ENCODE measurements around the gene PCDHB14. TPM values are rescaled to one million over a fixed set of nuclear protein-coding genes. Genes with fewer than 3 reads are reported as not detected.

PCDHB14 gene
- total RNA-seq, 1 donor from 2014 or later = not detected

DNA sequence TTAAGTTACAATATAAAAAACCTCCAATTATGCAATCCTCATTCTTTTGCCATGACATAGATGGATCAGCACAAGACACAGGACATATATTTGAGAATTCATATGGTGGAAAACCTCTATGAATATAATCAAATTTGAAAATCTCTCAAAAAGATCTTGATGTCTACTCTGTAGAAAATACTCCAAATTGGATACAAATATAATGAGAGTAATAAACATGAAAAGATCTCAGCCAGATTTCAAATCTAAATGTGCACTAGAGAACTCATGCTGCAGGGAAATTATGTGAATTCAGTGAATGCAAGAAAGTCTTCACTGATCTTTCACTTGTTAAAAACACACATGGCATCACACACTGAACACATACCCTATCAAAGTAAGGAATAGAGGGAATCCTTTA lies 35.8 kb downstream of the PCDHB14 start:
- H3K4me3 Mint-ChIP-seq (ENCODE audit: low read depth) = no peak overlapping the region
- no peaks in the 10 kb centered on the region for H3K4me1 Mint-ChIP-seq (ENCODE audit: low read depth)
- peaks cover 80% of the 10 kb centered on the region for H3K9me3 Mint-ChIP-seq
- intact Hi-C loops (cut with micrococcal nuclease) = no loop called here
- H3K27ac Mint-ChIP-seq = no peak overlapping the region
- no peaks in the 10 kb centered on the region for H3K36me3 Mint-ChIP-seq (ENCODE audit: low read depth)
- DNase-seq (ENCODE audit: low spot score) = no peak
- no peaks in the 10 kb centered on the region for H3K27me3 Mint-ChIP-seq (ENCODE audit: low read depth)

- H3K27ac Mint-ChIP-seq = no peak overlapping the region
- H3K9me3 Mint-ChIP-seq = peaks cover 71% of the 10 kb centered on the region
- H3K36me3 Mint-ChIP-seq (ENCODE audit: low read depth) = no peaks in the 10 kb centered on the region
- intact Hi-C loops (cut with micrococcal nuclease) = no loop called here
- no peaks in the 10 kb centered on the region for H3K27me3 Mint-ChIP-seq (ENCODE audit: low read depth)
- H3K4me3 Mint-ChIP-seq (ENCODE audit: low read depth) = no peak overlapping the region
- H3K4me1 Mint-ChIP-seq (ENCODE audit: low read depth) = no peaks in the 10 kb centered on the region
- no peak for DNase-seq (ENCODE audit: low spot score)
Measured at GRCh38 chr5:141260458-141261237, 37.5 kb downstream of the PCDHB14 start.

DNA sequence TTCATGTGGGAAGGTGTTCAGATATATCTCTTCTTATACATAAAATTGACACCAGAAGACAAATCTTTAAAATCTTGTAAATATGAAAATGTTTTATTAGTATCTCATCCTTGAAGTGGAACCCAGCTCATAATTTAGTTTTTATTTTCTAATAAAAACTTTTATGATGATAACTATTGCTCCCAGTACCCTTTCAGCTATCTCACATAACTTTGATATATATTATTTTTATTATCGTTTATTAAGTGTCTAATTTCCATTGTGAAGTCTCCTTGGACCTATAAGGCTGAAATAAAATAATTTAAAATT lies 38.0 kb downstream of the PCDHB14 start:
- intact Hi-C loops (cut with micrococcal nuclease) = no loop called here
- Mint-ChIP-seq H3K9me3 (peaks cover 72% of the 10 kb centered on the region), H3K27ac (no peak overlapping the region), H3K4me3 (ENCODE audit: low read depth) (no peak overlapping the region), H3K4me1 (ENCODE audit: low read depth) (no peaks in the 10 kb centered on the region), H3K27me3 (ENCODE audit: low read depth) (no peaks in the 10 kb centered on the region), H3K36me3 (ENCODE audit: low read depth) (no peaks in the 10 kb centered on the region)
- DNase-seq (ENCODE audit: low spot score) = no peak

DNA sequence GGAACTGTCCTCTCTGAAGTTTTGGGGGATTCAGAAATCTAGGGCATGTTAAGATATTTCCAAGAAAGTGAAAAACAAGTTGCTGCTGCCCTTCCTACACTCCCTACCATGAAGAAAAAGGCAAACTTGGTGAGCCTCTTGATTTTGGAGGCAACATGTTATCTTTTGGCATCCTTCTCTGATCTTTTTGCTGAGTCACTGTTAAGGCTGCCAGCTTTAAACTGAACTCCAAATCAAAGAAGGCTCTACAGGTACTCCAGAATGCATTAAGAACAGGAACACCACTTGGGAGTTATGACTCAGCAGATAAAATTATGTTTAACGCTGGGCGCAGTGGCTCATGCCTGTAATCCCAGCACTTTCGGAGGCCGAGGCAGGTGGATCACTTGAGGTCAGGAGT lies 46.1 kb downstream of the PCDHB14 start:
- intact Hi-C loops (cut with micrococcal nuclease) = no loop called here

GRCh38 chr5:141272906-141273305 lies 49.8 kb downstream of the PCDHB14 start:
- Mint-ChIP-seq H3K4me3 (ENCODE audit: low read depth) (no peak overlapping the region), H3K27me3 (ENCODE audit: low read depth) (no peaks in the 10 kb centered on the region), H3K9me3 (peaks cover 70% of the 10 kb centered on the region), H3K36me3 (ENCODE audit: low read depth) (no peaks in the 10 kb centered on the region), H3K4me1 (ENCODE audit: low read depth) (no peaks in the 10 kb centered on the region), H3K27ac (no peak overlapping the region)
- no peak for DNase-seq (ENCODE audit: low spot score)
- intact Hi-C loops (cut with micrococcal nuclease) = no loop called here

More for the DNA sequence above, 46.1 kb downstream of the PCDHB14 start:
- no peak for DNase-seq (ENCODE audit: low spot score)
- H3K27me3 Mint-ChIP-seq (ENCODE audit: low read depth) = no peaks in the 10 kb centered on the region
- peaks cover 2% of the 10 kb centered on the region for H3K36me3 Mint-ChIP-seq (ENCODE audit: low read depth)
- peaks cover 74% of the 10 kb centered on the region for H3K9me3 Mint-ChIP-seq
- H3K27ac Mint-ChIP-seq = no peak overlapping the region
- H3K4me3 Mint-ChIP-seq (ENCODE audit: low read depth) = no peak overlapping the region
- no peaks in the 10 kb centered on the region for H3K4me1 Mint-ChIP-seq (ENCODE audit: low read depth)

Other genes with a start within 250 kb of the PCDHB14 start
- gene PCDHB1, start 172.0 kb upstream of the PCDHB14 start, total RNA-seq = not detected in 2 replicates
- 0.11 and 0.25 TPM in 2 replicates for gene PCDHB2, start 128.7 kb upstream of the PCDHB14 start, total RNA-seq
- not detected in 2 replicates for gene PCDHB3, start 122.9 kb upstream of the PCDHB14 start, total RNA-seq
- not detected in 2 replicates for gene PCDHB4, start 101.5 kb upstream of the PCDHB14 start, total RNA-seq
- gene PCDHB5, start 88.1 kb upstream of the PCDHB14 start, total RNA-seq = not detected in 2 replicates
- gene PCDHB6, start 73.3 kb upstream of the PCDHB14 start, total RNA-seq = not detected in 2 replicates
- gene PCDHB7, start 50.7 kb upstream of the PCDHB14 start, total RNA-seq = 0.07 TPM in 1 of 2 replicates, not detected in the other
- not detected in 2 replicates for gene PCDHB8, start 45.6 kb upstream of the PCDHB14 start, total RNA-seq
- gene PCDHB16, start 41.0 kb upstream of the PCDHB14 start, total RNA-seq = not detected in 2 replicates
- gene PCDHB9, start 36.2 kb upstream of the PCDHB14 start, total RNA-seq = not detected in 2 replicates
- gene PCDHB10, start 31.0 kb upstream of the PCDHB14 start, total RNA-seq = not detected in 2 replicates
- gene PCDHB11, start 23.7 kb upstream of the PCDHB14 start, total RNA-seq = not detected in 2 replicates
- not detected in 2 replicates for gene PCDHB12, start 14.6 kb upstream of the PCDHB14 start, total RNA-seq
- 0.02 TPM in 1 of 2 replicates, not detected in the other for gene PCDHB13, start 9.4 kb upstream of the PCDHB14 start, total RNA-seq
- gene PCDHB15, start 22.1 kb downstream of the PCDHB14 start, total RNA-seq = not detected in 2 replicates
- gene SLC25A2, start 80.7 kb downstream of the PCDHB14 start, total RNA-seq = 0.16 TPM in 1 of 2 replicates, not detected in the other
- gene TAF7, start 97.4 kb downstream of the PCDHB14 start, total RNA-seq = 67.1 and 70.5 TPM in 2 replicates
- gene PCDHGA1, start 107.2 kb downstream of the PCDHB14 start, total RNA-seq = 0.09 and 0.14 TPM in 2 replicates
- 0.09 and 0.11 TPM in 2 replicates for gene PCDHGA2, start 115.4 kb downstream of the PCDHB14 start, total RNA-seq
- gene PCDHGA3, start 120.5 kb downstream of the PCDHB14 start, total RNA-seq = 0.11 and 0.16 TPM in 2 replicates
- gene PCDHGB1, start 126.8 kb downstream of the PCDHB14 start, total RNA-seq = 0.16 and 0.48 TPM in 2 replicates
- 0.44 and 0.57 TPM in 2 replicates for gene PCDHGA4, start 131.7 kb downstream of the PCDHB14 start, total RNA-seq
- 0.85 and 0.91 TPM in 2 replicates for gene PCDHGB2, start 136.7 kb downstream of the PCDHB14 start, total RNA-seq
- gene PCDHGA5, start 140.8 kb downstream of the PCDHB14 start, total RNA-seq = 0.43 and 0.51 TPM in 2 replicates
- 0.46 and 0.85 TPM in 2 replicates for gene PCDHGB3, start 146.9 kb downstream of the PCDHB14 start, total RNA-seq
- 0.48 and 0.55 TPM in 2 replicates for gene PCDHGA6, start 150.5 kb downstream of the PCDHB14 start, total RNA-seq
- gene PCDHGA7, start 159.4 kb downstream of the PCDHB14 start, total RNA-seq = 0.16 and 0.30 TPM in 2 replicates
- gene PCDHGB4, start 164.4 kb downstream of the PCDHB14 start, total RNA-seq = 0.28 and 0.34 TPM in 2 replicates
- gene PCDHGA8, start 169.3 kb downstream of the PCDHB14 start, total RNA-seq = 0.07 and 0.23 TPM in 2 replicates
- gene PCDHGB5, start 174.6 kb downstream of the PCDHB14 start, total RNA-seq = 0.62 and 0.92 TPM in 2 replicates
- 0.23 and 0.32 TPM in 2 replicates for gene PCDHGA9, start 179.4 kb downstream of the PCDHB14 start, total RNA-seq
- 0.21 and 0.34 TPM in 2 replicates for gene PCDHGB6, start 184.7 kb downstream of the PCDHB14 start, total RNA-seq
- 0.21 and 0.34 TPM in 2 replicates for gene PCDHGA10, start 189.6 kb downstream of the PCDHB14 start, total RNA-seq
- gene PCDHGB7, start 194.3 kb downstream of the PCDHB14 start, total RNA-seq = 0.18 and 0.23 TPM in 2 replicates
- 0.21 and 0.39 TPM in 2 replicates for gene PCDHGA11, start 197.7 kb downstream of the PCDHB14 start, total RNA-seq
- gene PCDHGA12, start 207.2 kb downstream of the PCDHB14 start, total RNA-seq = 0.11 and 0.16 TPM in 2 replicates